Mesodermal cell (in vitro differentiated cells): Measurements from ENCODE around the gene STRA6.
A peak's percentile ranks its signal among the peaks of the same experiment; 100 is the strongest.

Experiments used
- H3K27ac ChIP-seq: 2 replicates; pipeline ENCODE4 v1.7.0; 2013; ENCODE audit warnings: mild to moderate bottlenecking, low read depth, low read length, moderate library complexity; ENCODE audit not compliant: severe bottlenecking
- H3K36me3 ChIP-seq: 2 replicates; pipeline ENCODE4 v1.7.1; 2013; ENCODE audit warnings: mild to moderate bottlenecking, low read length, moderate library complexity; ENCODE audit not compliant: control insufficient read depth, insufficient read depth
- H3K4me1 ChIP-seq: one replicate; pipeline ENCODE4 v1.7.1; 2013; ENCODE audit warnings: mild to moderate bottlenecking, low read length; ENCODE audit not compliant: insufficient read depth, control insufficient read depth, poor library complexity, severe bottlenecking
- H3K4me3 ChIP-seq: 2 replicates; pipeline ENCODE4 v1.7.0; 2013; ENCODE audit warnings: low read length, control low read depth, mild to moderate bottlenecking; ENCODE audit not compliant: insufficient read depth, poor library complexity, severe bottlenecking; ENCODE audit errors: extremely low read depth
- H3K9me3 ChIP-seq: 2 replicates; pipeline ENCODE4 v1.7.1; 2013; ENCODE audit warnings: mild to moderate bottlenecking, low read length, moderate library complexity; ENCODE audit not compliant: control insufficient read depth
- WGBS, 2 experiments: methylation state at CpG; one replicate each; pipeline ENCODE4 v1.1.5; 2013; ENCODE audit warnings: missing lambda C conversion rate in 2 of 2; ENCODE audit not compliant: insufficient coverage in 2 of 2; 5-methylcytosine and 5-hydroxymethylcytosine counted together

The STRA6 gene

GRCh38 chr15:74205582-74205947, 3.0 kb upstream of the STRA6 start:
- 86 to 97% methylated on average over 1 to 3 of the region's 4 CpGs for WGBS, 2 experiments
- H3K36me3 ChIP-seq: no peaks in the 10 kb centered on the region
- H3K4me1 ChIP-seq: peaks cover 56% of the 10 kb centered on the region
- no peak overlapping the region for H3K4me3 ChIP-seq
- H3K27ac ChIP-seq: no peak overlapping the region
- H3K9me3 ChIP-seq: no peaks in the 10 kb centered on the region

- H3K4me3 ChIP-seq: peak overlapping the region; percentile 29
- WGBS, 2 experiments: 13 to 18% methylated on average over 7 to 10 of the region's 10 CpGs
- no peaks in the 10 kb centered on the region for H3K9me3 ChIP-seq
- no peaks in the 10 kb centered on the region for H3K36me3 ChIP-seq
- peak overlapping the region; percentile 83 for H3K27ac ChIP-seq
- peaks cover 45% of the 10 kb centered on the region for H3K4me1 ChIP-seq
Observed at GRCh38 chr15:74203914-74204431, 1.4 kb upstream of the STRA6 start.

DNA sequence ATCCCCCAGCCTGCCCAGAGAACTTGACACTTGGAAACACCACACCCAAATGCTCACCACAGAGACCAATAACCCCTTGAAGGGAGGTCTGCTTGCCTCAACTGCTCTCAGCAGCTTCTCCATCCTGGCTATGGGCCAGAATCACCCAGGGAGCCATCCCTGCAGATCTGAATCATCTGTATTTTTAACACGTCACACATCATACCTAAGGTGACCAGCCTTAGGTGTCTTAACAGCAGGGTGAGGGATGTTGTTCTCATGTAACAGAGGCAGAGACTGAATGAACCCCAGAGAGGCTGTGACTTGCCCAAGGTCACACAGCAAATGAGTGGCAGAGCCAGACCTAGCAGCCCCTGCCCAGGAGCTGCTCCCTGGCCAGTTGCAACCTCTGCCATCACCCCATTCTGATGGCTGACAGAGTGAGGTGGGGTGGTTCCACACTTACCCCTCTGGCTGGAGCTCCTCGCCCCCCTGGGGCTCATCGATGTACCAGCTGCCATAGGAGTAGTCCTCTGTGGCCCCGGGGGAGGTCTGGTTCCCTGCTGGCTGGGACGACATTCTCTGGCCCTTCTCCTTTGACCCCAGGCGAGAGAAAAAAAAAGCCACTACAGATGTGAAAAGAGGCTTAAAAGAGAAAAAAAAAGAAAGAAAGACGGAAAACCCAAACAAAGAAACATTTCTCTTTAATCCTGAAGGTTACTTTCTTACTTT, 722 bp downstream of the STRA6 start:
- 19% methylated on average over 3 of the region's 7 CpGs; no CpG with 5 or more reads in 1 of the 2 experiments for WGBS, 2 experiments
- peak overlapping the region; percentile 83 for H3K27ac ChIP-seq
- no peaks in the 10 kb centered on the region for H3K9me3 ChIP-seq
- peaks cover 39% of the 10 kb centered on the region for H3K4me1 ChIP-seq
- peaks cover 5% of the 10 kb centered on the region for H3K36me3 ChIP-seq
- peak overlapping the region; percentile 29 for H3K4me3 ChIP-seq

- no peak overlapping the region for H3K27ac ChIP-seq
- H3K9me3 ChIP-seq: no peaks in the 10 kb centered on the region
- H3K36me3 ChIP-seq: peaks cover 6% of the 10 kb centered on the region
- peak overlapping the region; percentile 29 for H3K4me3 ChIP-seq
- peaks cover 46% of the 10 kb centered on the region for H3K4me1 ChIP-seq
- WGBS, 2 experiments: 81 to 83% methylated on average over 5 to 6 of the region's 8 CpGs
Observed at GRCh38 chr15:74200871-74201419, 1.6 kb downstream of the STRA6 start.

DNA sequence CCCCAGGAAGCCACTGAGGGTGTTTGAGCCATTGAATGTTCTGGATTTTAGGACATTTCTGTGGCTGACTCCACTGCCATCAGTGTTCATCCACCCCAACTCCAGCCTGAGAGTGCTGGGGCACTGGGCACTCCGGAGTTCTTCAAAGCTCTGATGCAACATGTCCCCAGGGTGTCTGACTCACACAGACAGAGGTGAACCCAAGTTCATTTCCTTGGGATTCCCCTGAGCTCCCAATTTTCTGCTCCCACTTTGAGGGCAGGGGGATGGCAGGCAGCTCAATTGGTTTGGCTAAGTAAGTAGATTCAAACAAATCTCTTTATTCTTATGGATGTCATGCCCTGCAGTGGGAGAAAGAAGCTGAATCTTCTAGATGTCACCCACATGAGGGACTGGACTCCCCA, 2.2 kb downstream of the STRA6 start:
- no CpG with 5 or more reads among the region's 1 CpG for WGBS, 2 experiments
- Histone ChIP-seq H3K36me3 (peaks cover 6% of the 10 kb centered on the region), H3K4me1 (peaks cover 46% of the 10 kb centered on the region), H3K9me3 (no peaks in the 10 kb centered on the region), H3K27ac (no peak overlapping the region), H3K4me3 (no peak overlapping the region)

GRCh38 chr15:74199297-74199652, 3.3 kb downstream of the STRA6 start:
- Histone ChIP-seq H3K36me3 (peaks cover 18% of the 10 kb centered on the region), H3K4me1 (peaks cover 43% of the 10 kb centered on the region), H3K27ac (no peak overlapping the region), H3K9me3 (no peaks in the 10 kb centered on the region), H3K4me3 (no peak overlapping the region)
- 95% methylated on average over 5 to 6 of the region's 6 CpGs for WGBS, 2 experiments

GRCh38 chr15:74197176-74197965, 5.2 kb downstream of the STRA6 start:
- Histone ChIP-seq H3K4me1 (peaks cover 49% of the 10 kb centered on the region), H3K27ac (no peak overlapping the region), H3K36me3 (peaks cover 19% of the 10 kb centered on the region), H3K4me3 (no peak overlapping the region), H3K9me3 (no peaks in the 10 kb centered on the region)
- WGBS, 2 experiments: 91 to 100% methylated on average over 1 to 7 of the region's 9 CpGs

DNA sequence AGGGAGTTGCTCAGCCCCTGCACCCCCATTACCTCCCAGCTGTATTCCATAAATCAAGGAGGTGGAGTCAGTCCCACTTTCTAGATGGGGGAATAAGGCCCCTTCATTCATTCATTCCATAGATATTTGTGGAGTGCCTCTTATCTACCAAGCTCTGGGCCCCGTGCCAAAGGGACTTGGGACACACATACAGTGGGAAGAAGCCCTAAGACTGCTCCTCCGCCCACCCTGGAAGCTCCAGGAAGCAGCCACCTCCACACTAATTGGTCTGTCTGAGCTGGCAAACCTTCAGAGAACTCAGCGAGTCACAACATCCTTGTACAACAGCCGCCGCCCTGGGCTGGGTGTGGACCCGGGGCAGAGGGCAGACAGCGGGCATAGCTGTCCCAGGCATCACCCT, 6.4 kb downstream of the STRA6 start:
- Histone ChIP-seq H3K36me3 (peaks cover 27% of the 10 kb centered on the region), H3K4me1 (peaks cover 43% of the 10 kb centered on the region), H3K9me3 (no peaks in the 10 kb centered on the region), H3K27ac (no peak overlapping the region), H3K4me3 (no peak overlapping the region)
- WGBS, 2 experiments: 88 to 91% methylated on average over 6 to 7 of the region's 7 CpGs

DNA sequence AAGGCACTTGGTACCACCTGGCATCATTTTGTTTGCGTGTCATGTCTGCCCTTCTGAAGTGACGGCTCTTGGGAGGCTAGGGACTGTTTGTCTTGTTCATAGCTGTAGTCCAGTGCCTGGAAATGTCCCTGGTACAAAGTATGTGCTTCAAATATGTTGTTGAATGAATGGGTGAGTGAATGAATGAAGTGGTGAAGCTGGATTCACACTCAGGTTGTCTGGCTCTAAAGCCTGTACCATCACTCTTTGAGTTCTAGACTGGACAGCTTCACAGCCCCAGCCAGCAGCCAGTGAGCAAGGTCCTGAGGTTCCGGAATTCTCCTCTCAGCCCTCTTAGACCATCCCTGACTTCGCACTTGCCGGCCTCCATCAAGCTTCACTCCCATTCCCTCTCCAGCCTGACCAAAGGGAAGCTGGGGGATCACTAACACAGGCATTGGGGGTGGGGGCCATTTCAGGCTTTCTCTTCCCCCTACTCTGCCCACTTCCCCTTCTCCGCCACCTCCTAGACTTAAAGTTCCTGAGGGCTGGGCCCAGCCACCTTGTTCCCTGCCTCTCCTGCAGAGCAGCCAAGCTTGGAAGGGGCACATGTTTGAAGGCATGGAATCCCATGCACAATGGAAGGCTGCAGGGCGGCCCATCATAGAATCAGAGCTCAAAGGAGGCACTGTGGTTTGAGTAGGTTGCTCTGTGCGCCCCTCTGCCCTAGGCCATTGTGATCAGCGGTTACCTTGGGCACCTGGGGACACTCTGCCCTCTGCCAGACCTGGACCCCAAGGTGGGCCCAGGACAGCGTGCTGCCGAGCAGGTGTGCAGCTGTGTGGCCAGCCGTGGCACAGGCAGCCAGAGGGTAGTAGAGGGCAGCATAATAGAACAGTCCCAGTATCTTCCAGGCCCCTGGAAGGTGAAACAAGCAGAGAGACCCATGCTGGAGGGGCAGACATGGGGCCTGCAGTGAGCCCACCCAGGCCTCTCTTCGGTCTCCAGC, 7.7 kb downstream of the STRA6 start:
- peaks cover 35% of the 10 kb centered on the region for H3K36me3 ChIP-seq
- H3K27ac ChIP-seq: peak overlapping the region; percentile 76
- 97 to 99% methylated on average over 10 to 13 of the region's 13 CpGs for WGBS, 2 experiments
- H3K9me3 ChIP-seq: no peaks in the 10 kb centered on the region
- H3K4me3 ChIP-seq: no peak overlapping the region
- peaks cover 33% of the 10 kb centered on the region for H3K4me1 ChIP-seq

GRCh38 chr15:74193905-74194304, 8.7 kb downstream of the STRA6 start:
- 81 to 96% methylated on average over 4 to 5 of the region's 6 CpGs for WGBS, 2 experiments
- peak overlapping the region; percentile 76 for H3K27ac ChIP-seq
- no peak overlapping the region for H3K4me3 ChIP-seq
- H3K36me3 ChIP-seq: peaks cover 35% of the 10 kb centered on the region
- peaks cover 33% of the 10 kb centered on the region for H3K4me1 ChIP-seq
- H3K9me3 ChIP-seq: no peaks in the 10 kb centered on the region
